Colon (tissue), 2 donors: Measurements from ENCODE around the gene TRUB2.
"Not testable (repeated sequence)": the region's sequence is repeated elsewhere in the genome, so short reads cannot be mapped to it uniquely, and the experiment has no call there.

Source experiments
- FAIRE-seq: peaks from 2 replicates; lab custom pipeline; 2012; peaks lifted over from hg19 to GRCh38; lab: Jason Lieb, UNC
- donor health status: control.
- donor health status: control.

The TRUB2 gene

DNA sequence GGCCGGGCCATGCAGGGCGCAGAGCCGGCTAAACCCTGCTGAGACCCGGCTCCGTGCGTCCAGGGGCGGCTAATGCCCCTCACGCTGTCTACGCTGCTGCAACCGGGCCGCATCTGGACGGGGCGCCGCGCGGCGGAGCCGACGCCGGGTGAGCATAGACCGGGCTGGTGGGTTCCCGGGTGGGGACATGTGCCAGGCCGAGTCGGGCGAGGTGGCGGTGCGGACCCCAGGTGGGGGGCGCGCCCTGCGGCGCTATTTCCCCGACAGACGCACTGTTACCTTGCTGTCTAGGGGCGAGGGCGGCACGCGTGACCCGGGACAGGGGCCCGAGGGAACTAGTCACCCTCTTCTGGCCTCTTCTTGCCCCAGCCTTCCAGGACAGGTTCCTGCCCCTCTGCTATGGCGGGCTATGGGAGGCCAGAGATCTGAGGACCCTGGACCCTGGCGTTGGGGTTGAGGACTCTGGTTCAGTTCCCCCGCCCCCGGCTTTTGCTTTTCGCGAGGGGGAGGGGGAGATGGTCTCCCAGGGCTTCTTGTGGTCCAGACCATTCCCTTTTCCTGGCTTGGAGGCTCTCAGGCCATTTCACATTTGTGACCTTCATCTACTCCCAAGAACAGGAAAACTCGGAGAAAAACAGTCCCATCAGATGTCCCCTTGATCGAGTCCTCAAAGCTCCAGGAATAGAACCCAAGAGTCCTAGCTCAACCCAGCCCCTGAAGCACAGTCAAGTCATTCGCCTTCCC is 18.6 kb upstream of the TRUB2 start:
- no peak for FAIRE-seq

DNA sequence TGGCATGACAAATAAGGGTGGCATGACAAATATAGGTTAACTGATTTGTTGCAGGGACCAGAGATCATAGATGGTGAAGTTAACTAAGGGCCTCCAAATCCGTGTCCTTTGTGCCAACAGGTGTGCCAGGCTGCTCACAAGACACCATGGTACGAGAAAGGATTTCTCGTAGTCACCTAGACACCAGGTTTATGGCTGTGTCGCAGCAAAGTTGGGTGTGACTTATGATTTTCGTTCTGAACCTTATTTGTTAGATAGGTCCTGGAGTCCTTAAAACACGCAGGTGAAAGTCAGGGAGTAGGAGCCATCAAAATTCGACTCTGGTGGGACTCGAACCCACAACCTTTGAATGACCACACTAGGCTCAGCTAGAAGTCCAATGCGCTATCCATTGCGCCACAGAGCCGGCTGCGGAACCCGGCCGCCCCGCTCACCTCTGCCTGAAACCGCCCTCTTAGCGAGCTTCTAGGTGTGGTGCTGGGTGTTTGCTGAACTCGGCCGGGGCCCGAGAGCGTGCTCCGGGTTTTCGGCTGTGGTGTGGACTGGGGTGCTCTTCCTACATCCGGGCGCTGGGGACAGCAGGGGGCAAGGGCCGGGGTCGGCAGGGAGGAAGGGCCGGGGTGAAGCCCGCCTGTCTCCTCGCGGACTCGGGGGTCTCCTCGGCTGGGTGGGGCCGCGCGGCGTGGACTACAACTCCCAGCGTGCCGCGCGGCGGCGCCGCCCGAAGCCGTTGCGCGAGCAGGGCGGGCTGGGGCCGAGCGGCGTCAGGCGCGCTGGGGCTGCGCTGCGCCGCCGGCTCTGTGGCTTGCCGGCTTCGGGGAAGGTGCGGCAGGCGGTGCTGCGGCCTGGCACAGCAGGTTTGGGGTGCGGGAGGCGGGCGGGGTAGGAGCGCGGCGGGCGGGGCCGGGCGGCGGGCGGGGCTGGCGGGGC is 17.8 kb upstream of the TRUB2 start, which contains the start of gene SLC27A4:
Gene SLC27A4, plus strand, starts transcription at position 767 of the 930 bp plus-strand sequence. CDS start 2,606 bp downstream, outside the sequence.
- FAIRE-seq = no peak

DNA sequence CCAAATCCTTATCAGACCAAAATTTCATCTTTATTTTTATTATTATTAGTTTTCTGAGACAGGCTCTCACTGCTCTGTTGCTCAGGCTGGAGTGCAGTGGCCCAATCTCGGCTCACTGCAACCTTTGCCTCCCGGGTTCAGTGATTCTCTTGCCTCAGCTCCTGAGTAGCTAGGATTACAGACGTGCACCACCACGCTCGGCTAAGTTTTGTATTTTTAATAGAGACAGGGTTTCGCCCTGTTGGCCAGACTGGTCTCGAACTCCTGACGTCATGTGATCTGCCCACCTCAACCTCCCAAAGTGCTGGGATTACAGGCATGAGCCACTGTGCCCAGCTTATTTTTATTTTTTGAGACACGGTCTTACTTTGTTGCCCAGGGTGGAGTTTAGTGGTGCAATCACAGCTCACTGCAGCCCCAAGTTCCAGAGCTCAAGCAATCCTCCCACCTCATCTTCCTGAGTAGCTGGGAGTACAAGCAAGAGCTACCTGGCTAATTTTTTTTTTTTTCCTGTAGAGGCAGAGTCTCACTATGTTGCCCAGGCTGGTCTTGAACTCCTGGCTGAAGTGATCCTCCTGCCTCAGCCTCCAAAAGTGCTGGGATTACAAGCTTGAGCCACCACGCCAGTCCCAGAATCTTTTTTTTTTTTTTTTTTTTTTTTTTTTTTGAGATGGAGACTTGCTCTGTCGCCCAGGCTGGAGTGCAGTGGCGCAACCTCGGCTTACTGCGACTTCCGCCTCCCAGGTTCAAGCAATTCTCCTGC is 16.8 kb upstream of the TRUB2 start:
- FAIRE-seq = not testable (repeated sequence)

DNA sequence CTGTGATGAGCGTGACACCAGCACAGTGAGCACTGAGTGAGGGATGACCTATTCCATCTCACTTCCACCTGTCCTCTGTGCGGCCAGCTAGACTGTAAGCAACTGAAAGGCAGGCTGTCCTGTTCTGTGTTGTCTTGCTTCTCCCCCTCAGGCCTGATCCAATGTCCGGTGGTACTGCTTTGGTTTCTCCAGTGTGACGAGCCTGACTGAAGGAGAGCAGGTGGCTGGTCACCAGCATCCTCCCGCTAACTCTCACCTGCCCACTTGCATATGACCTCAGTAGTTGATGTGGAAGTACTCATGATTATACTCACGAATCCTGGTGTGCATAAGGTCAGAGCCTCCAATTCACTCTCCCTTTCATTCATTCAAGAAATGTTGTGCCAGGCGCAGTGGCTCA is 15.7 kb upstream of the TRUB2 start:
- no peak for FAIRE-seq

GRCh38 chr9:128335914-128336313 is 13.7 kb upstream of the TRUB2 start:
- FAIRE-seq = no peak

DNA sequence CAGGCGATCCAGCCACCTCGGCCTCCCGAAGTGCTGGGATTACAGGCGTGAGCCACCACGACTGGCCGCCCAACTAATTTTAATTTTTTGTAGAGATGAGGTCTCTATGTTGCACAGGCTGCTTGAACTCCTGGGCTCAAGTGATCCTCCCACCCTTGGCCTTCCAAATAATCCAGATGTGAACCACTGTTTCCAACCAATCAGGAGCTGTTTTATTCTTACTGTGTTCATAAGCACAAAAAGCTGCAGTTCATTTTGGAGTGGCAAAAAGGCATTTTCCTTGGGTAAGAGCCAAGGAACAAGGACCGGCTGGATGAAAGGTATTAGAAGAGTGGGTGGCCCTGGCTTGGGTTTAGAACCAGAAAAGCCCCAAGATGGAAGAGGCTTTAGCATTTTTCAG is 12.9 kb upstream of the TRUB2 start:
- FAIRE-seq = no peak

GRCh38 chr9:128333451-128333869 is 11.2 kb upstream of the TRUB2 start:
- FAIRE-seq = no peak

DNA sequence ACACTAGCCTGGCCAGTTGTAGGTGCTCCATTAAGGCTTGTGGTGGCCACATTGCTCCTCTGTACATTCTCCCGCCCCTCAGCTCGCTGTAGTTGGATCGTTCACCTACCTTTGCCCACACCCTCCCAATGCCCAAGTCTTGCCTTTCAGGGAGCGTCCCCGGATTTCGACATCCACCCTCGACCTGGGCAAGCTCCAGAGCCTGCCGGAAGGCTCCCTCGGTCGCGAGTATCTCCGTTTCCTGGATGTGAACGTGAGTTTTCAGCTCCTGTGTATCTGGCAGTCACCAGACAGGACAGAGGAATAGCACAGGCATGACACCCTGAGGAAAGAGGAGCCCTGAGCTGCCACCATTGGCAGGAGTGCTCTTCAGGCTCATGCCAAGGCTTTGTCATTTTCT is 3.4 kb upstream of the TRUB2 start:
- FAIRE-seq = no peak

GRCh38 chr9:128324401-128324800 is 2.2 kb upstream of the TRUB2 start:
- FAIRE-seq = no peak

GRCh38 chr9:128323791-128324190 is 1.5 kb upstream of the TRUB2 start:
- no peak for FAIRE-seq

- FAIRE-seq = no peak
These were observed 1.0 kb upstream of the TRUB2 start for GRCh38 chr9:128323212-128323730.

DNA sequence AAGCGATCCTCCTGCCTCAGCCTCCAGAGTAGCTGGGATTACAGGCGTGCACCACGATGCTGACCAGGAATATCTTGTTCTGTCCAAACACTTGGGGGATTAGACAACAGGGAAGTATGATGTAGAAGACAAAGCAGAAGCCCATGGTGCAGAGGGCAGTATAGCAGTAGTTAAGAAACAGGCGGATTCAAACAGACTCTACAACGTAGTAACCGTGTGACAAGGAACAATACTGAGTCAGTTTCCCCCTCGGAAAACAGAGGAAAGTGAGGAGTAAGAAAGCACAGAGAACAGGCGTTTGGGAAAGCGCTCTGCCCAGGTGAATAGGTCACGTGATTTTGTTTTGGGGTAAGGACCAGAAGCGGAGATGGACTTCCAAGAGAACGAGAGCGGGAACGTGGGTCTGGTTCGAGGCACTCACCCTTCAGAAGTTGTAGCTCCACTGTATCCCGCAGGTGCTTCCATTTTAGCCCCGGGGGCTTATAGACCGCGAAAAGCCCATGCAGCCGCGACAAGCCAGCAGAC is 306 bp downstream of the TRUB2 start:
- FAIRE-seq = no peak

GRCh38 chr9:128321343-128321742 is 904 bp downstream of the TRUB2 start:
- FAIRE-seq = no peak

- FAIRE-seq = no peak
These were observed 4.6 kb downstream of the TRUB2 start for GRCh38 chr9:128317629-128318028.

- FAIRE-seq = no peak
These were observed 5.8 kb downstream of the TRUB2 start for GRCh38 chr9:128316421-128316820.

- FAIRE-seq = no peak
These were observed 7.5 kb downstream of the TRUB2 start for GRCh38 chr9:128314697-128315096.

- FAIRE-seq = no peak
These were observed 11.8 kb downstream of the TRUB2 start for GRCh38 chr9:128310461-128310860.

DNA sequence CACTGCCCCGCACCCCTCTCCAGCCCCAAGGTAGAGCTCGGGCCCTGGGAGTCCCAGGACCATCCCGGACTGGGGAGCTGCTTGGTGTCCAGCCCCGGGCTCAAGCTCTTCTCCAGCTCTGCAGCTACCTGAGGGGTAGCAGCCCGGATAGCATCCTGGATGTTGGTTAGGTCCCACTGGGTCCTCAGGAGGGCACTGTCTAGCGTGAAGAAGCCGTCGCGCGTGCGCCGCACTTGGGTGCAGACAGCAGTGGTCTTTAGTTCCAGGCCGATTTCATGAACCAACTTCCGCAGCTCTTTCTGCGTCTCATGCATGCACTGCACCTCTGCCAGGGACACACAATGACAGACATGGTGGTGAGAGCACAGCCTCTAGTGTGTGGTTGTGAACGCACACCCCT is 12.7 kb downstream of the TRUB2 start:
- no peak for FAIRE-seq

DNA sequence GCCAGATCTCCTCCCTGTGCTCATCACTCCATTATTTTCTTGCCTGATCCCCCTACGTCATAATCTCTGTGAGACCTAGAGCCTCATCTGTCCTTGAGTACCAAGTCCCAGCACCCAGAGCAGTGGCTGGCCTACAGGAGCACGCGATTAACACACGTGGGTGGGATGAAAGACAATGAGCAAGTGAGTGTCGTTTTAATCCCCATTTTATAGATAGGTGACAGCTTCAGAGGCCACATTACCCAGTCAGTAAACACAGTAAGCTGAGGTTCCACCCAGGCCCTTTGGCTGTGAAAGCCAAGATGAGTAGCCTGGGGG is 17.3 kb downstream of the TRUB2 start:
- FAIRE-seq = no peak

DNA sequence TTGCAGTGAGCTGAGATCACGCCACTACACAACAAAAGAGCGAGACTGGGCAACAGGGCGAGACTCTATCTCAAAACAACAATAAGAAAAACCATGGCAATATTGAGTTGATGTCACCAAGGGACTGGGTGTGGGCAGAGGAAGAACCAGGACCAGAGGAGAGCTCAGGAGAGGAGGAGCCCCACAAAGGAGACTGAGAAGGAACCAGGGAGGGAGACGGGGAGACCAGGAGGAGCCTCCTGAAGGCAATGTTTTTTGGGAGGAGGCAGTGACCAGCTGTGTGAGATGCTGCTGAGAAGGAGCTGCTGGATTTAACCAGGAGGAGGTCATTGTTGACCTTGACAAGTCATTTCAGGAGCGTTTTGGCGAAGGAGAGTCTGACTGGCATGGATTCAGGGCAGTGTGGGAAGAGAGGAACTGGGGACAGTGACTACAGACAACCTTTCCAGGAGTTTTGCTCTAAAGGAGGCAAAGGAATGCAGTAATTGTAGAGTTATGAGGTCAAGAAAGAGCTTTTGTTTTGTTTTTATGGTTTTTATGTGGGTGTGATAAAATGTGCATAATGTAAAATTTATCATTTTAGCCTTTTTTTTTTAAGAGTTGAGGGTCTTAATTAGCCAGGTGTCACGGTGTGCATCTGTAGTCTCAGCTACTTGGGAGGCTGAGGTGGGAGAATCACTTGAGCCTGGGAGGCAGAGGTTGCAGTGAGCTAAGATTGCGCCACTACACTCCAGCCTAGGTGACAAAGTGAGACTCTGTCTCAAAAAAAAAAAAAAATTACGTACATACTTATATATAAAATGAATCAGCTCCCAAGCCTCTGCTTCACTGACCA is 17.9 kb downstream of the TRUB2 start:
- no peak for FAIRE-seq
